GM21367 (cell line): ENCODE measurements around the gene DUSP7.

ENCODE experiments used
- ATAC-seq: cut with Tn5 transposase; IDR thresholded peaks from one replicate; pipeline ENCODE4 v1.9.1; 2021; ENCODE audit not compliant: unreplicated experiment

The DUSP7 gene

GRCh38 chr3:52056521-52056967 is at the start of gene DUSP7:
Gene DUSP7 (minus strand): TSS chr3:52056571. CDS start chr3:52056366, 205 bp downstream.
- peak; percentile 27 for ATAC-seq

- no peak for ATAC-seq
Measured at GRCh38 chr3:52104684-52105640, 48.6 kb upstream of the DUSP7 start.

- no peak for ATAC-seq
Measured at GRCh38 chr3:52102934-52103333, 46.6 kb upstream of the DUSP7 start.

- ATAC-seq: no peak
Measured at GRCh38 chr3:52099001-52099401, 42.6 kb upstream of the DUSP7 start.

GRCh38 chr3:52097851-52098507 is 41.6 kb upstream of the DUSP7 start:
- no peak for ATAC-seq

GRCh38 chr3:52095990-52096775 is 39.8 kb upstream of the DUSP7 start:
- no peak for ATAC-seq

GRCh38 chr3:52094571-52095485 is 38.5 kb upstream of the DUSP7 start:
- ATAC-seq: no peak

GRCh38 chr3:52093756-52094545 is 37.6 kb upstream of the DUSP7 start:
- ATAC-seq: no peak

- no peak for ATAC-seq
Measured at GRCh38 chr3:52092891-52093290, 36.5 kb upstream of the DUSP7 start.

- ATAC-seq: no peak
Measured at GRCh38 chr3:52092271-52092660, 35.9 kb upstream of the DUSP7 start.

- ATAC-seq: no peak
Measured at GRCh38 chr3:52091586-52092270, 35.4 kb upstream of the DUSP7 start.

- no peak for ATAC-seq
Measured at GRCh38 chr3:52090933-52091468, 34.6 kb upstream of the DUSP7 start.

GRCh38 chr3:52090131-52090932 is 34.0 kb upstream of the DUSP7 start:
- no peak for ATAC-seq

GRCh38 chr3:52089691-52090090 is 33.3 kb upstream of the DUSP7 start:
- ATAC-seq: no peak

GRCh38 chr3:52088445-52089367 is 32.3 kb upstream of the DUSP7 start:
- ATAC-seq: no peak

GRCh38 chr3:52087731-52088130 is 31.4 kb upstream of the DUSP7 start:
- ATAC-seq: no peak
